Uterus (tissue), 2 donors: ENCODE results near the gene HSH2D.

Experiments used
- CTCF ChIP-seq, 4 experiments: fragments of 200-600 bp in 2 of 4; fragments of 450-650 bp in 2 of 4; sonication (generic) in 2 of 4; IDR thresholded peaks; one replicate each; pipeline ENCODE4 v1.5.1; 2016 to 2019; ENCODE audit warnings: antibody characterized with exemption in 4 of 4, mild to moderate bottlenecking in 2 of 4, moderate library complexity in 1 of 4
- POLR2A ChIP-seq, 2 donors: fragments of 450-650 bp; IDR thresholded peaks; one replicate each; pipeline ENCODE4 v1.6.1; 2016; ENCODE audit warnings: antibody characterized with exemption in 2 of 2, mild to moderate bottlenecking in 1 of 2, moderate library complexity in 1 of 2

GRCh38 chr19:16185123-16185767 is 41.8 kb downstream of the HSH2D start, which contains the start of gene FAM32A:
- TF ChIP-seq CTCF (IDR thresholded peaks at IDR 0.05) = peak in 3 of 4 experiments; percentile 29 to 42 (median 37)
- TF ChIP-seq POLR2A (IDR thresholded peaks at IDR 0.05) = peak; percentile 56 to 59
